ENCODE measurements around the gene HLA-DOB. TPM values are rescaled to one million over a fixed set of nuclear protein-coding genes. Genes with fewer than 3 reads are reported as not detected.

Gene HLA-DOB
- total and polyA plus RNA-seq, 2 of the 13 experiments (the other 11 are each of a cell fraction or from before 2014, with no cell fraction given) = not detected

GRCh38 chr6:32803416-32803815 lies 13.4 kb downstream of the HLA-DOB start:
- in situ Hi-C loops (cut with HindIII; ENCODE audit: extremely low pct_ligation_motif_present, low pct_unique_long_range_greater_than_20kb) = no loop called here
- DNase-seq (ENCODE audit: low spot score) (no peak), ATAC-seq (no peak), FAIRE-seq (no peak)
- intact Hi-C loops (cut with micrococcal nuclease; ENCODE audit: unreplicated experiment) = no loop called here
- H3K9me3 ChIP-seq (ENCODE audit: low read length) = no peaks in the 10 kb centered on the region
- no peak overlapping the region for H3K27ac ChIP-seq (ENCODE audit: extremely low read length, insufficient read depth, low read length)
- BruUV-seq (replicated peaks) = no TSS peak
- 2% methylated on average over 2 of the region's 2 CpGs for WGBS (ENCODE audit: low lambda C conversion rate)
- CTCF ChIA-PET (ENCODE audit: low intra/inter-chr PET ratio, low total read pairs) = no interaction called here
- no peaks in the 10 kb centered on the region for H4K20me1 ChIP-seq (ENCODE audit: insufficient read depth, low read length)
- no peak overlapping the region for H3K4me2 ChIP-seq (ENCODE audit: low read depth, low read length)
- H3K4me1 ChIP-seq (ENCODE audit: insufficient read depth, low read length) = no peaks in the 10 kb centered on the region
- H3K36me3 ChIP-seq (replicated peaks in 1 of 2; ENCODE audit: control insufficient read depth in 1 of 2, insufficient read depth in 2 of 2, low read length in 2 of 2) = no peaks in the 10 kb centered on the region
- H3K9ac ChIP-seq (ENCODE audit: insufficient read depth, low read depth, low read length) = no peak overlapping the region
- H3K4me3 ChIP-seq (replicated peaks in 1 of 3; ENCODE audit: insufficient read depth in 1 of 3, low read depth in 2 of 3, low read length in 3 of 3) = no peak overlapping the region
- H3K79me2 ChIP-seq (ENCODE audit: insufficient read depth, low read length) = no peaks in the 10 kb centered on the region
- POLR2A ChIA-PET = no interaction called here
- peaks cover 1 to 4% of the 10 kb centered on the region in 2 experiments; a peak in 1 of 5 replicates for H3K27me3 ChIP-seq (ENCODE audit: control insufficient read depth in 1 of 2, insufficient read depth in 2 of 2, low read length in 2 of 2)
- H2AFZ ChIP-seq (ENCODE audit: low read length) = no peak overlapping the region
- TF ChIP-seq, protein P1, sequence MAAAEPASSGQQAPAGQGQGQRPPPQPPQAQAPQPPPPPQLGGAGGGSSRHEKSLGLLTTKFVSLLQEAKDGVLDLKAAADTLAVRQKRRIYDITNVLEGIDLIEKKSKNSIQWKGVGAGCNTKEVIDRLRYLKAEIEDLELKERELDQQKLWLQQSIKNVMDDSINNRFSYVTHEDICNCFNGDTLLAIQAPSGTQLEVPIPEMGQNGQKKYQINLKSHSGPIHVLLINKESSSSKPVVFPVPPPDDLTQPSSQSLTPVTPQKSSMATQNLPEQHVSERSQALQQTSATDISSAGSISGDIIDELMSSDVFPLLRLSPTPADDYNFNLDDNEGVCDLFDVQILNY (CRISPR knock-in tag; conservative IDR thresholded peaks at IDR 0.05) = no peak
- TF ChIP-seq JUNB (CRISPR knock-in tag; IDR thresholded peaks at IDR 0.05; ENCODE audit: borderline replicate concordance) = no peak
- TF ChIP-seq ZNF546 (CRISPR knock-in tag; conservative IDR thresholded peaks at IDR 0.05) = no peak
- TF ChIP-seq ATAD3A (CRISPR knock-in tag; IDR thresholded peaks at IDR 0.05) = no peak
- no peak for TF ChIP-seq HDAC2 (CRISPR knock-in tag; IDR thresholded peaks at IDR 0.05)
- no peak for TF ChIP-seq ZNF883 (CRISPR knock-in tag; IDR thresholded peaks at IDR 0.05; ENCODE audit: not compliant biosample characterization)
- TF ChIP-seq NAIF1 (CRISPR knock-in tag; IDR thresholded peaks at IDR 0.05; ENCODE audit: borderline replicate concordance) = no peak
- TF ChIP-seq, protein P2, sequence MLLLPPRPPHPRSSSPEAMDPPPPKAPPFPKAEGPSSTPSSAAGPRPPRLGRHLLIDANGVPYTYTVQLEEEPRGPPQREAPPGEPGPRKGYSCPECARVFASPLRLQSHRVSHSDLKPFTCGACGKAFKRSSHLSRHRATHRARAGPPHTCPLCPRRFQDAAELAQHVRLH (CRISPR knock-in tag; IDR thresholded peaks at IDR 0.05; ENCODE audit: borderline replicate concordance, low read depth) = no peak
- TF ChIP-seq ZNF816 (CRISPR knock-in tag; IDR thresholded peaks at IDR 0.05; ENCODE audit: borderline replicate concordance) = no peak
- TF ChIP-seq, protein P3, sequence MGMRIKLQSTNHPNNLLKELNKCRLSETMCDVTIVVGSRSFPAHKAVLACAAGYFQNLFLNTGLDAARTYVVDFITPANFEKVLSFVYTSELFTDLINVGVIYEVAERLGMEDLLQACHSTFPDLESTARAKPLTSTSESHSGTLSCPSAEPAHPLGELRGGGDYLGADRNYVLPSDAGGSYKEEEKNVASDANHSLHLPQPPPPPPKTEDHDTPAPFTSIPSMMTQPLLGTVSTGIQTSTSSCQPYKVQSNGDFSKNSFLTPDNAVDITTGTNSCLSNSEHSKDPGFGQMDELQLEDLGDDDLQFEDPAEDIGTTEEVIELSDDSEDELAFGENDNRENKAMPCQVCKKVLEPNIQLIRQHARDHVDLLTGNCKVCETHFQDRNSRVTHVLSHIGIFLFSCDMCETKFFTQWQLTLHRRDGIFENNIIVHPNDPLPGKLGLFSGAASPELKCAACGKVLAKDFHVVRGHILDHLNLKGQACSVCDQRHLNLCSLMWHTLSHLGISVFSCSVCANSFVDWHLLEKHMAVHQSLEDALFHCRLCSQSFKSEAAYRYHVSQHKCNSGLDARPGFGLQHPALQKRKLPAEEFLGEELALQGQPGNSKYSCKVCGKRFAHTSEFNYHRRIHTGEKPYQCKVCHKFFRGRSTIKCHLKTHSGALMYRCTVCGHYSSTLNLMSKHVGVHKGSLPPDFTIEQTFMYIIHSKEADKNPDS (CRISPR knock-in tag; IDR thresholded peaks at IDR 0.05) = no peak
- no peak for TF ChIP-seq ELF3 (CRISPR knock-in tag; IDR thresholded peaks at IDR 0.05)
- no peak for TF ChIP-seq HNF1A (IDR thresholded peaks at IDR 0.05; ENCODE audit: low read depth)
- no peak for TF ChIP-seq HNF1A (CRISPR knock-in tag; IDR thresholded peaks at IDR 0.05; ENCODE audit: borderline replicate concordance)

Data from HepG2 (cell line).